Breast epithelium (tissue), 4 donors: ENCODE measurements around the gene PITPNM1. TPM values are rescaled to one million over a fixed set of nuclear protein-coding genes. Genes with fewer than 3 reads are reported as not detected.

Experiments used
- DNase-seq, 2 donors: peaks; one replicate each; pipeline ENCODE4 v3.0.0-alpha.2; 2019; ENCODE audit warnings: low spot score in 2 of 2
- H3K27ac ChIP-seq, 2 donors: fragments of 200-600 bp; sonication (generic) in 1 of 2; one replicate each; pipeline ENCODE4 v1.5.1; 2016 to 2019; ENCODE audit warnings: mild to moderate bottlenecking in 1 of 2
- H3K27me3 ChIP-seq, 2 donors: fragments of 200-600 bp; sonication (generic) in 1 of 2; one replicate each; pipeline versions ENCODE4 v1.5.1 to v1.6.0; 2017 to 2019; ENCODE audit warnings: control low read depth in 1 of 2, mild to moderate bottlenecking in 1 of 2
- H3K36me3 ChIP-seq: fragments of 200-600 bp; one replicate; pipeline ENCODE4 v1.5.1; 2019
- H3K4me1 ChIP-seq, 2 donors: fragments of 200-600 bp; sonication (generic); one replicate each; pipeline ENCODE4 v1.5.1; 2016 to 2019; ENCODE audit warnings: control low read depth in 1 of 2
- H3K4me3 ChIP-seq, 3 donors: fragments of 200-600 bp; sonication (generic); 1 replicate in 2 of 3; 2 replicates in 1 of 3; pipeline ENCODE4 v1.5.1; 2016 to 2019; ENCODE audit warnings: mild to moderate bottlenecking in 3 of 3, moderate library complexity in 2 of 3
- H3K9me3 ChIP-seq, 2 donors: fragments of 200-600 bp; sonication (generic) in 1 of 2; one replicate each; pipeline ENCODE4 v1.5.1; 2016 to 2019; ENCODE audit warnings: control low read depth in 1 of 2
- POLR2A ChIP-seq: fragments of 450-650 bp; IDR thresholded peaks from one replicate; pipeline ENCODE4 v1.6.1; 2016; ENCODE audit warnings: antibody characterized with exemption, mild to moderate bottlenecking, moderate library complexity
- POLR2AphosphoS5 ChIP-seq, 3 donors: sonication (generic); formaldehyde crosslinking; IDR thresholded peaks; one replicate each; pipeline ENCODE4 v1.6.1; 2017; ENCODE audit warnings: antibody characterized with exemption in 3 of 3
- intact Hi-C: fragments of 100-400 bp; cut with DNase I; formaldehyde crosslinking; loops from one replicate; pipeline ENCODE4 v1.15.1; 2023; ENCODE audit warnings: low total_unique reads
- total RNA-seq, 3 donors: library from RNA; depleted of rRNA; stranded (reverse); fragments of >200 nt; gene quantifications; one replicate each; pipeline ENCODE4 v1.1.0, GENCODE V29; 2016
- TF ChIP-seq, protein P1 (sequence below), 3 donors: fragments of 450-650 bp; IDR thresholded peaks; one replicate each; pipeline ENCODE4 v1.5.1; 2016 to 2017; ENCODE audit warnings: antibody characterized with exemption in 3 of 3, mild to moderate bottlenecking in 3 of 3, moderate library complexity in 3 of 3

The PITPNM1 gene
- total RNA-seq, 3 donors from 2014 or later = 6.4 to 20.0 (median 11.7) TPM

DNA sequence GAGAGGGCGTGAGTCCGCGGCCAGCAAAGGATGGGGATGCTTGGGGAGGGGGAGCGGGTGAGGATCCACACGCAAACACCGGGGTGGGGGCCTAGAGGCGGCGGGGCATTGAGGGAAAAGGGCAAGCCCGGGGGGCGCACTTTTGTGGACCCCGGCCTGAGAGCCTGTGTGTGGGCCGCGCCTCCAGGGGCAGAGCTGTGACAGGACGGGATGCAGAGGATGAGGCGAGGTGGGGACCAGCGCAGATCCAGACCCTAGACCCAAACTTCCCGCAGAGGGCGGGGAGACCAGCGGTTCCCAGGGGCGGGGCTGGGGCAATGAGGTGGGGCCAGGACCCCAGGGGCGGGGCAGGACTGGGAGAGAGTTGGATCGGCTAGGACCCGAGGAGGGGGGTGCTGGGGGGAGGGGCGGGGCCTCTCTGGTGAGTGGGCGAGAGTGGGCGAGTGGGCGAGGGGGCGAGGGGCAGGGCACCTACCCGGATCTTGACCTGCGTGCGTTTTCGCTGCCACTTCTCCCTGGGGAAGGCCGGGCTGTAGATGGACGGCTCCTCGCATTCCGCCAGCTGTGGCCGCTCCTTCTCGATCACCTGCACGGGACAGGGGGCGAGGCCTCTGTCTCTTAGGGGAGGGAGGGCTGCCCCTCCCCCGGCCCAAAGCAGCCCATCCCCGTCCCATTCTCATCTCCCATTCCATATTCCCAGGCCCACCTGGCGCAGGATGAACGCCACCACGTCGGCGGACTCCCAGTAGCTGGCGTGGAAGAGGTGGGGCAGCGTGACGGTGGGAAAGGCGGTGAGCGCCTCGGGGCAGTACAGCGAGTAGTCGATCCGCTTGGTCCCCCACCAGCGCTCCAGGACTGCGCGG is 10.6 kb downstream of the PITPNM1 start:
- intact Hi-C loops = no loop called here

DNA sequence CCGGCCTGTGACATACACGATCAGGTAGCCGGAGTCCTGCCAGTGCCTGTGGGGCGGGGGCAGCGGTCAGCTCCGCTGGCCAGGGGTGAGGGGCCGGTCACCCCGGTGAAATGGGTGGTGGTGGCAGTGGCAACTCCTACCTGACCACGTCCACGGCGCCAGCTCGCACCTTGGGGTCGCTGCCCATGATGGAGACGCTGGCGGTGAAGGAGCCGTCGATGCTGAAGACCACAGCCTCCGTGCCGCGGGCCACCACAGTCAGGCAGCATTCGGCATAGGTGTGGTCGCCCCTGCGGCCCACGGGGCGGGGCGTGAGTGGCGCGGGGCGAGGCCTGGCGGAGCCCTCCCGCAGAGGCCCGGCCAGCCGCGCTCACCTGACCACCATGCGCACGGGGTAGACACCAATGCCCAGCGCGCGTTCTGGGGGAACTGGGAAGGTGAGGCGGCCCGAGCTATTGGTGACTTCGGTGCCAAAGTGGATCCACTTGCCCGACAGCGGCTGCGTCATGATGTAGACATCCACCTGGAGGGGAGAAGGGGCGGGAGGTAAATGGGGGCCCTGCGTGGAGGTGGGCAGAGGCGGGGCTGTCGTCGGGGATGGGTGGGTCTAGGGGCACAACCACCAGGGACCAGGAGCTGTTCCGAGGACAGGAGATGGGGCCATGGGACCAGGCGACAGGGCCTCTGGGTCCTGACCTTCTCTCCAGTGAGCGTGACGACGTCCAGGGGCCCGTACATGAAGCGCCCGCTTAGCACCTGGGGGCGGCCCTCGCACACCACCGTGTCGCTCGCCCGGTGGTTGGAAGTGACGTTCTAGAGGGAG is 11.4 kb downstream of the PITPNM1 start:
- H3K36me3 ChIP-seq = no peaks in the 10 kb centered on the region
- no peaks in the 10 kb centered on the region for H3K9me3 ChIP-seq
- no peaks in the 10 kb centered on the region for H3K27me3 ChIP-seq
- TF ChIP-seq, protein P1, sequence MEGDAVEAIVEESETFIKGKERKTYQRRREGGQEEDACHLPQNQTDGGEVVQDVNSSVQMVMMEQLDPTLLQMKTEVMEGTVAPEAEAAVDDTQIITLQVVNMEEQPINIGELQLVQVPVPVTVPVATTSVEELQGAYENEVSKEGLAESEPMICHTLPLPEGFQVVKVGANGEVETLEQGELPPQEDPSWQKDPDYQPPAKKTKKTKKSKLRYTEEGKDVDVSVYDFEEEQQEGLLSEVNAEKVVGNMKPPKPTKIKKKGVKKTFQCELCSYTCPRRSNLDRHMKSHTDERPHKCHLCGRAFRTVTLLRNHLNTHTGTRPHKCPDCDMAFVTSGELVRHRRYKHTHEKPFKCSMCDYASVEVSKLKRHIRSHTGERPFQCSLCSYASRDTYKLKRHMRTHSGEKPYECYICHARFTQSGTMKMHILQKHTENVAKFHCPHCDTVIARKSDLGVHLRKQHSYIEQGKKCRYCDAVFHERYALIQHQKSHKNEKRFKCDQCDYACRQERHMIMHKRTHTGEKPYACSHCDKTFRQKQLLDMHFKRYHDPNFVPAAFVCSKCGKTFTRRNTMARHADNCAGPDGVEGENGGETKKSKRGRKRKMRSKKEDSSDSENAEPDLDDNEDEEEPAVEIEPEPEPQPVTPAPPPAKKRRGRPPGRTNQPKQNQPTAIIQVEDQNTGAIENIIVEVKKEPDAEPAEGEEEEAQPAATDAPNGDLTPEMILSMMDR (IDR thresholded peaks at IDR 0.05) = no peak
- no peak for TF ChIP-seq POLR2A
- no peak for TF ChIP-seq POLR2AphosphoS5 (IDR thresholded peaks at IDR 0.05)
- no peaks in the 10 kb centered on the region for H3K4me1 ChIP-seq
- intact Hi-C loops = no loop called here
- no peak for DNase-seq
- no peak overlapping the region for H3K4me3 ChIP-seq
- H3K27ac ChIP-seq = no peak overlapping the region

More for the DNA sequence above, 10.6 kb downstream of the PITPNM1 start:
- Histone ChIP-seq H3K4me3 (no peak overlapping the region), H3K36me3 (no peaks in the 10 kb centered on the region), H3K27me3 (no peaks in the 10 kb centered on the region), H3K27ac (no peak overlapping the region), H3K4me1 (no peaks in the 10 kb centered on the region), H3K9me3 (no peaks in the 10 kb centered on the region)
- TF ChIP-seq, protein P1 (IDR thresholded peaks at IDR 0.05) = no peak
- TF ChIP-seq POLR2A (no peak), POLR2AphosphoS5 (IDR thresholded peaks at IDR 0.05) (no peak)
- DNase-seq = no peak

DNA sequence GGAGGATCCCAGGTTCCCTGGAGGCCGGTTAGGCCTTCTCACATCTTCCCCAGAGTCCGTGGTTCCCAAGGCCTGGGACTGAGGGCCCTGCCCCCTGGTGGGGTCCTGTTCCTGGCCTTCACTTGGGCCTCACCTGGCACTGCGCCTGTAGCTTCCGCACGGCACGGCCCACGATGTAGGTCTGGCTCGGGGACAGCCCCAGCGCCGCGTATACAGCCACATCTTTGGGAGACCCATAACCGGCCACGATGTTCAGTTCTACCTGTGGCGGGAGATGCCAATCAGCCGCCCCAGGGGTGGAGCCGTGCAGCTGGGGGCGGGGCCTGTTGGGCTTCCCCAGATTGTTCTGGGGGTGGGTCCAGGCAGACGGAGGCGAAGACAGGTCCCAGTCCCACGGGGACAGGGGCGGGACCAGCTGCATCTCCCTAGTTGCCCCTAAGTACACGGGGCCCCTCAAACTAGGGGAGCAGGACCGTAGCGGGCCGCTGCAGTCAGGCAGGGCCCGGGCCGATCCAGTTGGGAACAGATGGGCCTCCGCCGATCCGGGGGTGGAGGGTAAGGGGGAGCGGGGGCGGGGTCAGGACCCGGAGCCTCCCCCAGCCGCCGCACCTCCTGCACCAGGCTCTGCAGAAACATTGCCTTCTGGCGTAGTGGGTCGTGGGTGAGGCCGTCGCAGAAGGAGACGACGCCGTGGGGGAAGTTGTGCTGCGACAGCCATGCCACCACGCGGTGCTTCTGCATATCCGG is 12.2 kb downstream of the PITPNM1 start:
- no peak for TF ChIP-seq POLR2AphosphoS5 (IDR thresholded peaks at IDR 0.05)
- TF ChIP-seq POLR2A = no peak
- H3K27ac ChIP-seq = no peak overlapping the region
- H3K4me1 ChIP-seq = no peaks in the 10 kb centered on the region
- no peak overlapping the region for H3K4me3 ChIP-seq
- DNase-seq = no peak
- H3K36me3 ChIP-seq = no peaks in the 10 kb centered on the region
- H3K27me3 ChIP-seq = no peaks in the 10 kb centered on the region
- intact Hi-C loops = no loop called here
- no peaks in the 10 kb centered on the region for H3K9me3 ChIP-seq

DNA sequence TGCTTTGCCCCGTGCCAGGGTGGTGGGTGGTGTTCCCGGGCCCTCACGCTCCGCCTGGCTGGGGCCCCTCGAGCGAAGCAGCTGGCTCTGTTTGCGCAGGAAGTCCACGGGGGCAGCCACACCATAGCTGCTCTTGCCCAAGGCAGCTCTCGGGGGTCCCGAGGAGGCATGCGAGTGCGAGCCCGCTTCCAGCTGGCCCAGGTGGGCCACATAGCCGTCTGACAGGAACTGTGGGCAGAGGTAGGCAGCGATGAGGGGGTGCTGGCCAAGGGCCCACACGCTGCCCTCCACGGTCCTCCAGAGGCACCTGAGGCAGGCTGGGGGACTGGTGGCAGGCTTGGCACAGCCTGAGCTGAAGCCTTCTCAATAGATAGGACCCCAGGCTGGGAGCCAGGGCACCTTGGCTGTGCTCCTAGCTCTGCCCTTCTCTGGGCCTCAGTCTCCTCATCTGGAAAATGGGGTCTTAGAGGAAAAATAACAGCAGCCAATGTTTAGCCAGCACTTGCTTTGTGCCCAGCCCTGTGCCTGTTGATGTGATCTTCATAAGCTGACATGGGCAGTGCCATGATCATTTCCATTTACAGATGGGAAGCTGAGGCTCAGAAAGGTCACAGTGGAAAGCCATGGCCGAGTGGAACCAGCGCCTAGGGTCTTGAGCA is 13.0 kb downstream of the PITPNM1 start:
- Histone ChIP-seq H3K27me3 (no peaks in the 10 kb centered on the region), H3K27ac (peak overlapping the region; percentile 48 to 60), H3K36me3 (no peaks in the 10 kb centered on the region), H3K9me3 (no peaks in the 10 kb centered on the region), H3K4me1 (no peaks in the 10 kb centered on the region), H3K4me3 (no peak overlapping the region)
- no peak for TF ChIP-seq POLR2A
- TF ChIP-seq, protein P1 (IDR thresholded peaks at IDR 0.05) = no peak
- TF ChIP-seq POLR2AphosphoS5 (IDR thresholded peaks at IDR 0.05) = no peak
- no peak for DNase-seq
- intact Hi-C loops = no loop called here
